SU-DHL-6 (cell line): ENCODE data around the gene NCR3LG1.

Source experiments
- H2AFZ ChIP-seq: fragments of 200-600 bp; sonication (generic); 2 replicates; pipeline ENCODE4 v1.6.1; 2014; ENCODE audit warnings: low read depth, mild to moderate bottlenecking, moderate library complexity, mixed read lengths, antibody characterized with exemption, low read length; ENCODE audit not compliant: severe bottlenecking
- H3F3A ChIP-seq: fragments of 200-600 bp; shearing (Covaris generic); 2 replicates; pipeline ENCODE4 v1.6.0; 2016; ENCODE audit warnings: antibody characterized with exemption, mild to moderate bottlenecking; ENCODE audit not compliant: insufficient read depth
- H3K27ac ChIP-seq: fragments of 200-600 bp; sonication (generic); 2 replicates; pipeline ENCODE4 v1.5.1; 2016; ENCODE audit warnings: low read depth, mild to moderate bottlenecking, low read length, moderate library complexity, mixed read lengths
- H3K27me3 ChIP-seq: fragments of 200-600 bp; sonication (generic), shearing (Covaris generic); 2 replicates; pipeline ENCODE4 v1.6.0; 2014; ENCODE audit warnings: mild to moderate bottlenecking, low read length
- H3K36me3 ChIP-seq: fragments of 200-600 bp; sonication (generic); 2 replicates; pipeline ENCODE4 v1.6.1; 2014; ENCODE audit warnings: mild to moderate bottlenecking, low read length, mixed read lengths
- H3K4me2 ChIP-seq: fragments of 300-600, 200-600 bp; shearing (Covaris generic), sonication (generic); 2 replicates; pipeline ENCODE4 v1.6.0; 2014; ENCODE audit warnings: low read length, low read depth, mild to moderate bottlenecking; ENCODE audit not compliant: poor library complexity, severe bottlenecking
- H3K4me3 ChIP-seq: fragments of 200-600 bp; sonication (generic); 2 replicates; pipeline ENCODE4 v1.5.1; 2014; ENCODE audit warnings: antibody characterized with exemption, low read length, mild to moderate bottlenecking, mixed read lengths; ENCODE audit not compliant: insufficient read depth, poor library complexity, severe bottlenecking
- H3K79me2 ChIP-seq: fragments of 200-600 bp; sonication (generic); 2 replicates; pipeline ENCODE4 v1.6.1; 2014; ENCODE audit warnings: mild to moderate bottlenecking, low read length, moderate library complexity; ENCODE audit not compliant: insufficient read depth
- H3K9ac ChIP-seq: fragments of 200-600 bp; sonication (generic); 2 replicates; pipeline ENCODE4 v1.7.0; 2014; ENCODE audit warnings: mild to moderate bottlenecking, low read length
- H3K9me2 ChIP-seq: fragments of 200-600 bp; sonication (generic); replicated peaks from 2 replicates; pipeline ENCODE4 v1.6.1; 2014; ENCODE audit warnings: low read length; ENCODE audit not compliant: insufficient read depth
- H3K9me3 ChIP-seq: fragments of 200-600 bp; sonication (generic); 2 replicates; pipeline ENCODE4 v1.6.1; 2014; ENCODE audit warnings: low read length, mixed read lengths; ENCODE audit not compliant: insufficient read depth
- H4K20me1 ChIP-seq: fragments of 200-600 bp; sonication (generic); 2 replicates; pipeline ENCODE4 v1.6.1; 2014; ENCODE audit warnings: low read depth, mild to moderate bottlenecking, antibody characterized with exemption, low read length, moderate library complexity, mixed read lengths
- EZH2phosphoT487 ChIP-seq: fragments of 200-600 bp; sonication (generic), shearing (Covaris generic); conservative IDR thresholded peaks from 2 replicates; pipeline ENCODE4 v1.6.1; 2018; ENCODE audit warnings: mild to moderate bottlenecking, antibody characterized with exemption, low read length, moderate library complexity, mixed read lengths
- TF ChIP-seq, protein P1 (sequence below): fragments of 200-600 bp; sonication (generic); IDR thresholded peaks from one replicate; pipeline ENCODE4 v1.5.1; 2017; ENCODE audit warnings: antibody characterized with exemption, mild to moderate bottlenecking, low read length, moderate library complexity; ENCODE audit not compliant: insufficient read depth, poor library complexity, severe bottlenecking

Gene NCR3LG1

DNA sequence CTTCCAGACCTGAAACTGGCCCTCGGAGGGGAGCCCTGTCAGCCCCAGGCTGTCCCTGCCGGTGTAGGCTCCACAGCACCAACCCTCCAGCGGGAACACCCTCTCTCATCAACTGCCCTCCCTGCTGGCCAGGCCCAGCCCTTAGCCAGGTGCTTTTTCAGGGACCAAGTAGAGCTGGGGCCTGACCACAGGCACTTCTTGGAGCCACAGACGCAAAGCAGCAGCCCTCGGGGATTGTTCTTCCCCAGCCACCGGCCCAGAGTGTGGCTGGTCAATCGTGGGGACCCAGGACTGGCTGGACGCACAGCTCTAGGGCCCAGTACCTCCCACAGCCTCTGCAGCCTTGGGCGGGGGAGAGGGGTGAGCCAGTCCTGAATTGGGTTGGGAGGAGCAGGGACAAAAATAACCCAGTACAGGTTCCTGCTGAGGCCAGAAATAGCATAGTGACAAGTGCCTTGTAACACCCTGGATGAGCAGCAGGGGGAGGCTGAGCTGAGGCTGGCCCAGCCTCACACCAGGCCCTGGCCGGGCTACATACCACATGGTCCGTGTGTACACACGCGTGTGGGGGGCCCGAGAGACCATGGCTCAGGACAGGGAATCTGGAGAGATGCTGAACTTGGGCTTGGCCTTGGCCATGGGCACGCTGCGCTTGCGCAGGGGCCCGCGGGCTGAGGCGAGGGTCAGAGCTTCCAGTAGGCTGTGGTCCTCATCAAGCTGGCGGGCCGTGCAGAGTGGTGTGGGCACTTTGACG lies 34.9 kb downstream of the NCR3LG1 start:
- no peak overlapping the region for H3K27ac ChIP-seq
- TF ChIP-seq EZH2phosphoT487, result no peak
- TF ChIP-seq, protein P1, sequence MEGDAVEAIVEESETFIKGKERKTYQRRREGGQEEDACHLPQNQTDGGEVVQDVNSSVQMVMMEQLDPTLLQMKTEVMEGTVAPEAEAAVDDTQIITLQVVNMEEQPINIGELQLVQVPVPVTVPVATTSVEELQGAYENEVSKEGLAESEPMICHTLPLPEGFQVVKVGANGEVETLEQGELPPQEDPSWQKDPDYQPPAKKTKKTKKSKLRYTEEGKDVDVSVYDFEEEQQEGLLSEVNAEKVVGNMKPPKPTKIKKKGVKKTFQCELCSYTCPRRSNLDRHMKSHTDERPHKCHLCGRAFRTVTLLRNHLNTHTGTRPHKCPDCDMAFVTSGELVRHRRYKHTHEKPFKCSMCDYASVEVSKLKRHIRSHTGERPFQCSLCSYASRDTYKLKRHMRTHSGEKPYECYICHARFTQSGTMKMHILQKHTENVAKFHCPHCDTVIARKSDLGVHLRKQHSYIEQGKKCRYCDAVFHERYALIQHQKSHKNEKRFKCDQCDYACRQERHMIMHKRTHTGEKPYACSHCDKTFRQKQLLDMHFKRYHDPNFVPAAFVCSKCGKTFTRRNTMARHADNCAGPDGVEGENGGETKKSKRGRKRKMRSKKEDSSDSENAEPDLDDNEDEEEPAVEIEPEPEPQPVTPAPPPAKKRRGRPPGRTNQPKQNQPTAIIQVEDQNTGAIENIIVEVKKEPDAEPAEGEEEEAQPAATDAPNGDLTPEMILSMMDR, result peak; percentile 75
- no peaks in the 10 kb centered on the region for H4K20me1 ChIP-seq
- no peak overlapping the region for H2AFZ ChIP-seq
- H3K9ac ChIP-seq, result no peak overlapping the region
- no peaks in the 10 kb centered on the region for H3K36me3 ChIP-seq
- no peaks in the 10 kb centered on the region for H3K9me3 ChIP-seq
- no peak overlapping the region for H3K4me2 ChIP-seq
- H3K9me2 ChIP-seq, result no peaks in the 10 kb centered on the region
- no peaks in the 10 kb centered on the region for H3K79me2 ChIP-seq
- 0 out of 2 replicates have a peak, but pooled peaks cover 3% of the 10 kb centered on the region for H3F3A ChIP-seq
- no peak overlapping the region for H3K4me3 ChIP-seq
- no peaks in the 10 kb centered on the region for H3K27me3 ChIP-seq

DNA sequence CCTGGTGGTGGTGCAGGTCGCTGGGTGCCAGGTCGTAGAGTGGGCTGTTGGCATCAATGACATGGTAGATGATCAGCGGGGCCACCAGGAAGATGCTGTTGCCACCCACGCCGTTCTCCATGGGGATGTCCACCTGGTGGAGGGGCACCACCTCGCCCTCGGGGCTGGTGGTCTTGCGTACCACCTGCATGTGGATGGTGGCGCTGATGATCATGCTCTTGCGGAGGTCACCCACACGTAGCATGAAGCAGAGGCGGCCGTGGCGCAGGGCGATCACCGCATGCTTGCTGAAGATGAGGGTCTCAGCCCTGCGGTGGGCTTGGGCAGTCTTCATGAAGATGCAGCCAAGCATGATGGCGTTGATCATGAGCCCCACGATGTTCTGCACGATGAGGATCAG lies 35.7 kb downstream of the NCR3LG1 start:
- TF ChIP-seq EZH2phosphoT487, result no peak
- TF ChIP-seq, protein P1, result no peak
- Histone ChIP-seq H3K9me3 (no peaks in the 10 kb centered on the region), H2AFZ (no peak overlapping the region), H3K36me3 (no peaks in the 10 kb centered on the region), H3K9me2 (no peaks in the 10 kb centered on the region), H3K27me3 (no peaks in the 10 kb centered on the region), H4K20me1 (no peaks in the 10 kb centered on the region), H3F3A (0 out of 2 replicates have a peak, but pooled peaks cover 3% of the 10 kb centered on the region), H3K4me3 (no peak overlapping the region), H3K4me2 (no peak overlapping the region), H3K79me2 (no peaks in the 10 kb centered on the region), H3K27ac (no peak overlapping the region), H3K9ac (no peak overlapping the region)

DNA sequence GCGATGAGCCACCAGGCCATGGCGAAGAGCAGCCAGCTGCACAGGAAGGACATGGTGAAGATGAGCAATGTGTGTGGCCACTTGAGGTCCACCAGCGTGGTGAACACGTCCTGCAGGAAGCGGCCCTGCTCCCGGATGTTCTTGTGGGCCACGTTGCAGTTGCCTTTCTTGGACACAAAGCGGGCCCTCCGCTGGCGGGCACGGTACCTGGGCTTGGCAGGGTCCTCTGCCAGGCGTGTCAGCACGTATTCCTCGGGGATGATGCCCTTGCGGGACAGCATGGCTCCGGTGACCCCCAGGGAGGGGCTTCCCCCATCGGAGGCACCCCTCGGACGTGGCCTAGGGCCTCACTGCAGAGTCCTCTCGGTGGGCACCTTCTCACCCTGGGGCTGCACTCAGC lies 36.2 kb downstream of the NCR3LG1 start:
- Histone ChIP-seq H3K9me2 (no peaks in the 10 kb centered on the region), H3K36me3 (no peaks in the 10 kb centered on the region), H3K4me2 (no peak overlapping the region), H3K4me3 (no peak overlapping the region), H3F3A (0 out of 2 replicates have a peak, but pooled peaks cover 3% of the 10 kb centered on the region), H3K9ac (no peak overlapping the region), H3K27ac (no peak overlapping the region), H4K20me1 (no peaks in the 10 kb centered on the region), H3K79me2 (no peaks in the 10 kb centered on the region), H2AFZ (no peak overlapping the region), H3K9me3 (no peaks in the 10 kb centered on the region), H3K27me3 (no peaks in the 10 kb centered on the region)
- no peak for TF ChIP-seq EZH2phosphoT487
- TF ChIP-seq, protein P1, result no peak
